ENCODE measurements around the gene TNF. TPM values are rescaled to one million over a fixed set of nuclear protein-coding genes. Genes with fewer than 3 reads are reported as not detected.

The TNF gene
- total RNA-seq, 1 experiment from 2014 or later = not detected

DNA sequence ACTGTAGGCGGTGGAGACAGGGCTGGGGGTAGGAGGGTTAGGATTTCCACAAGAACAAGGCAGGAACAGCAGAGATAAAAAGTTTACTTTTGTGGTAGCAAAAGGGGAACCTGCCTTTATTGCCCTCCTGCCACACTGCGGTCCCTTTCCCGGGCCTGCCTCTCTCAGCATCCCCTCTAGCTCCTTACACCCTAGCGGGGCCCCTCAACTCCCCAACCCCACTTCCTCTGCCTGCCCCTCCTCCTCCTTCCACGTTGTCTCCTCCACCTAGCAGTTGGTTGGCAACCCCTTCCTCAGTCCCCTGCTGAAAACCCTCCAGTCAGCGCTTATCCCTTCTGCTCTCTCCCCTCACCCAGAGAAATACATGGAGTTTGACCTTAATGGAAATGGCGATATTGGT, 40.4 kb downstream of the TNF start:
- Histone ChIP-seq H3K79me1 (ENCODE audit: insufficient read depth, low read depth, low read length, poor library complexity, severe bottlenecking) (no peaks in the 10 kb centered on the region), H3K4me1 (ENCODE audit: insufficient read depth, low read length) (peaks cover 14% of the 10 kb centered on the region; the same call in 1 of the 2 replicates), H3K23ac (ENCODE audit: insufficient read length, low read depth, low read length) (no peak overlapping the region), H3K9me3 (ENCODE audit: control insufficient read depth, low read depth, low read length) (no peaks in the 10 kb centered on the region), H3K4me2 (ENCODE audit: insufficient read depth, insufficient read length, low read length) (no peak overlapping the region), H3K27ac (ENCODE audit: insufficient read length, low read depth, low read length) (no peak overlapping the region), H2BK120ac (ENCODE audit: low read depth, low read length, poor library complexity, severe bottlenecking) (no peak overlapping the region), H3K27me3 (ENCODE audit: insufficient read depth, low read length) (no peaks in the 10 kb centered on the region), H2AFZ (ENCODE audit: low read length) (no peak overlapping the region), H2BK12ac (ENCODE audit: insufficient read length, low read depth, low read length) (no peak overlapping the region), H4K8ac (replicated peaks; ENCODE audit: insufficient read length, low read depth, low read length) (no peak overlapping the region), H4K5ac (ENCODE audit: insufficient read length, low read depth, low read length) (no peak overlapping the region), H3K4ac (ENCODE audit: low read depth, low read length) (no peak overlapping the region), H3K23me2 (ENCODE audit: insufficient read length, low read depth, low read length, poor library complexity, severe bottlenecking) (no peaks in the 10 kb centered on the region), H3K9ac (ENCODE audit: extremely low read depth, insufficient read length, low read length) (no peak overlapping the region), H3K18ac (ENCODE audit: insufficient read length, low read depth, low read length) (peak overlapping the region; percentile 72), H3K79me2 (ENCODE audit: insufficient read depth, low read length) (no peaks in the 10 kb centered on the region), H3K56ac (ENCODE audit: insufficient read length, low read depth, low read length) (no peak overlapping the region), H4K20me1 (ENCODE audit: control insufficient read depth, insufficient read depth, insufficient read length) (no peaks in the 10 kb centered on the region), H3T11ph (ENCODE audit: low read length) (no peak overlapping the region), H4K91ac (ENCODE audit: insufficient read length, low read depth, low read length) (no peak overlapping the region), H3K14ac (ENCODE audit: insufficient read depth, low read length) (no peak overlapping the region), H2BK5ac (ENCODE audit: insufficient read length, low read length) (no peak overlapping the region), H2BK20ac (ENCODE audit: low read depth, low read length, poor library complexity, severe bottlenecking) (no peak overlapping the region), H2AK5ac (ENCODE audit: insufficient read length, low read length) (no peak overlapping the region), H2BK15ac (ENCODE audit: low read depth, low read length) (no peak overlapping the region)
- peak overlapping the region in 2 of 3 experiments; percentile 34 to 94; a peak in 4 of 7 replicates for H3K27ac Mint-ChIP-seq
- H3K4me3 Mint-ChIP-seq = peak overlapping the region in 1 of 2 experiments; percentile 29; a peak in 1 of 5 replicates
- H3K36me3 Mint-ChIP-seq (ENCODE audit: insufficient read depth in 1 of 3, low read depth in 3 of 3) = no peaks in the 10 kb centered on the region; a peak in 1 of 7 replicates
- H3K4me1 Mint-ChIP-seq = peaks cover 19 to 26% of the 10 kb centered on the region in 2 experiments
- DNase-seq = no peak
- no peaks in the 10 kb centered on the region for H3K9me3 Mint-ChIP-seq
- no peaks in the 10 kb centered on the region for H3K27me3 Mint-ChIP-seq (ENCODE audit: low read depth)
- TF ChIP-seq, protein P1, sequence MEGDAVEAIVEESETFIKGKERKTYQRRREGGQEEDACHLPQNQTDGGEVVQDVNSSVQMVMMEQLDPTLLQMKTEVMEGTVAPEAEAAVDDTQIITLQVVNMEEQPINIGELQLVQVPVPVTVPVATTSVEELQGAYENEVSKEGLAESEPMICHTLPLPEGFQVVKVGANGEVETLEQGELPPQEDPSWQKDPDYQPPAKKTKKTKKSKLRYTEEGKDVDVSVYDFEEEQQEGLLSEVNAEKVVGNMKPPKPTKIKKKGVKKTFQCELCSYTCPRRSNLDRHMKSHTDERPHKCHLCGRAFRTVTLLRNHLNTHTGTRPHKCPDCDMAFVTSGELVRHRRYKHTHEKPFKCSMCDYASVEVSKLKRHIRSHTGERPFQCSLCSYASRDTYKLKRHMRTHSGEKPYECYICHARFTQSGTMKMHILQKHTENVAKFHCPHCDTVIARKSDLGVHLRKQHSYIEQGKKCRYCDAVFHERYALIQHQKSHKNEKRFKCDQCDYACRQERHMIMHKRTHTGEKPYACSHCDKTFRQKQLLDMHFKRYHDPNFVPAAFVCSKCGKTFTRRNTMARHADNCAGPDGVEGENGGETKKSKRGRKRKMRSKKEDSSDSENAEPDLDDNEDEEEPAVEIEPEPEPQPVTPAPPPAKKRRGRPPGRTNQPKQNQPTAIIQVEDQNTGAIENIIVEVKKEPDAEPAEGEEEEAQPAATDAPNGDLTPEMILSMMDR (conservative IDR thresholded peaks at IDR 0.05) = no peak
- no CpG with 5 or more reads among the region's 7 CpGs for whole genome bisulfite sequencing (ENCODE audit: extremely low coverage, insufficient read length, low lambda C conversion rate)
